Mesenteric fat pad (tissue), 1 donor: ENCODE results near the gene DCAF7. TPM values are rescaled to one million over a fixed set of nuclear protein-coding genes. Genes with fewer than 3 reads are reported as not detected.

Source experiments
- DNase-seq: peaks from one replicate; pipeline ENCODE4 v3.0.0-alpha.2; 2020; ENCODE audit warnings: low spot score
- total RNA-seq: library from RNA; stranded (reverse); fragmentation: NEBNext Ultra II Directional; extraction: Animal tissue kit (Norgen Biotek cat#: 25700); gene quantifications from one replicate; pipeline ENCODE4 v1.2.1, GENCODE V29; 2021
- donor health status: DM: yes; HTN: yes; CAD: no.

Gene DCAF7
- total RNA-seq, 1 donor from 2014 or later, result 49.6 TPM

DNA sequence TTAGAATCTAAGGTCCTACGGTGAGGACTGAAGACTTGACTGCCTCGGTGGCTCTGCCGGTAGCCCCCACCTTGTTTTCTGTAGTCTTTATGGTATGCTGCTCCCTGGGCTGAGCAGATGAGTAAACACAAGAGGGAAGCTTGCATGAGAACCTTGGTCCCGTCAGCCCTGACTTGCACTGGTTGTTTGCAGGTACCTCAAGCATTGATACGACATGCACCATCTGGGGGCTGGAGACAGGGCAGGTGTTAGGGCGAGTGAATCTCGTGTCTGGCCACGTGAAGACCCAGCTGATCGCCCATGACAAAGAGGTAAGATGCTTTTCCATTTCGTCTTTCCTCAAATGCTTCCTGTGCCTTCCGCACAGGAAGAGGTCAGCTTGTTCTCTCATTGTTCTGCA, 29.4 kb downstream of the DCAF7 start:
- DNase-seq, result no peak

- no peak for DNase-seq
These were observed 37.5 kb downstream of the DCAF7 start for GRCh38 chr17:63587770-63588169.

GRCh38 chr17:63588797-63589196, 38.5 kb downstream of the DCAF7 start:
- no peak for DNase-seq

- DNase-seq, result no peak
These were observed 39.4 kb downstream of the DCAF7 start for GRCh38 chr17:63589646-63590045.

- no peak for DNase-seq
These were observed 42.5 kb downstream of the DCAF7 start for GRCh38 chr17:63592797-63593196.

DNA sequence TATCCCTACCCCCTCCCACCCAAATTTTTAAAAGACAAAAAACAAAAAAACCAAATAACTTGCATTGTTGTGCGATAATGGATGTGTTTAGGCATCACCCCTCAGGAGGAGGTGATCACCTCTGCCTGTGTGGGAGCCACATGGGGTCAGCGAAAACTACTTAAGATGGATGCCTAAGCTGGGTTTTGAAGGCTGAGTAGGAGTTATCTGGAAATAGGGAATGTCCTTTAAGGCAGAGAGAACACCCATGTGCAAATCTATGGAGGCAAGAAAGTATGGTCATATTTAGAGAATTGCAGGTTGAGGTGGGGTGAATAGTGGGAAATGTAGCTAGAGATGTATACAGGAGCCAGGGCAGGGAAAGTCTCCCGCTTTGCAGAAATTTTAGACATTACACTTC, 44.9 kb downstream of the DCAF7 start:
- peak; percentile 2 for DNase-seq

- no peak for DNase-seq
These were observed 46.7 kb downstream of the DCAF7 start for GRCh38 chr17:63596856-63597586.

DNA sequence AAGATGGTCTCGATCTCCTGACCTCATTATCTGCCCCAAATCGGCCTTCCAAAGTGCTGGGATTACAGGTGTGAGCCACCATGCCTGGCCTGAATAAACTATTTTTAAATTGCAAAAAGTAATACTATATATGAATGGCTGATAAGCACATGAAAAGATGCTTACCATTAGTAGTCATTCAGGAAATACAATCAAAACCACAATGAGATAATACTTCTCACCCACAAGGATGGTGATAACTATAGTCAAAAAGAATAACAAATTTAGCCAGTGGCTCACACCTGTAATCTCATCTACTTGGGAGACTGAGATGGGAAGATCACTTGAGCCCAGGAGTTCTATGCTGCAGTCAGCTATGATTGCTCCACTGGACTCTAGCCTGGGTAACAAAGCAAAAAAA, 48.0 kb downstream of the DCAF7 start:
- no peak for DNase-seq

GRCh38 chr17:63600569-63601438, 50.5 kb downstream of the DCAF7 start, which contains the start of gene TACO1:
TACO1 (plus strand) TSS chr17:63600895; CDS start chr17:63601084, 189 bp downstream.
- DNase-seq, result peak; percentile 93

GRCh38 chr17:63601439-63602371, 51.4 kb downstream of the DCAF7 start:
- DNase-seq, result no peak

DNA sequence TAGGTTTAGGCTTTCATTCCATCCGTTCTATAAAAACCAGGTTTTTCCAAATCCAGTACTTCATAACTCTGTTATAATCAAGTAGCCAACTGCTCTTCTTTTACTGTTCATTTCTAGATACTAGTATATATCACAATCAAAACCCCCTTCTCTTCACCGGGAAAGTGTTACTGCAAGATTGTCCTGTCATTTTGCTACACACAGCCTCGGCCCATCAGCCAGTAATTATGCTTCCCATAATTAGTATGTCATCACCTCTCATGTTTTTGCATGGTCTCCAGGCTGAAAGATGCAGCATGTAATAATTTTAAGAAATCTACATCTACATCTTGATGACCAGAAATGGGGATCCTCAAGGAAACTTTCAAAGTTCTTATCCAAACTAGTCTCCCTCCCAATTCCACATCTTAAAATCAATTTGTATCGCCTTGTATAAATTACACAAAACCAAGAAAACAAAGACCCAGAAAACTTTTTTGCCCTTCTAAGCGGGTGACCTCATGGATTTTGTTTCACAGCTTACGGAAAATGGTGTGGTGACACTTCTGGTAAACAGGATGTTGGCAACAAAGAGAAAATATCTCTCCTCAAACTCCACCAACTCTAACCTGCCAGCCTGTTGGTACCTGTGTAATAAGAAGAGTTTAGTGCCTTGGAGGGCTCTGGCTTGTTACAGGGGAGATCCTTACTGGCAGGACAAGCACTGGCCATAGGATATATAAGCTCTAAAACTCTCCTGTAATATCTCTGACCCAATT, 59.7 kb downstream of the DCAF7 start:
- DNase-seq, result no peak

- DNase-seq, result no peak
These were observed 60.6 kb downstream of the DCAF7 start for GRCh38 chr17:63610854-63611253.

DNA sequence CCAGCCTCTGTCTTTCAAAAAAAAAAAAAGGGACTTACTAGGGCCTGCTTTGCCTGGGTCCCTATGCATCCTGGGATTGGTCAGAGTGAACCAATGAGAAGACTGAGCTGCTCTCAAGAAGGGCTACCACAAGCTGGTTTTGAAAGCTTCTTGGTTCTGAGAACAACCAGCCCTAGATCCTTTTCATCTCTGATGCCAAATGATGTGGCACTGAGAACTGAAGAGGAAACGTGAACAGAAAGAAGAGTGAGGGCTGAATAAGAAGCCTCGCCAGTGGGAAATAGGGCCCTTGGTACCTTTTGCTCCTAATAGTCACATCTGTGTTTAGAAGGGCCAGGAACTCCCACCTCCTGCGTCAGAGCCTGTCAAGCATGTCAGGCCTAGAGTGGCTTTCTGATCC, 61.1 kb downstream of the DCAF7 start:
- DNase-seq, result no peak

- no peak for DNase-seq
These were observed 63.4 kb downstream of the DCAF7 start for GRCh38 chr17:63613663-63614062.

DNA sequence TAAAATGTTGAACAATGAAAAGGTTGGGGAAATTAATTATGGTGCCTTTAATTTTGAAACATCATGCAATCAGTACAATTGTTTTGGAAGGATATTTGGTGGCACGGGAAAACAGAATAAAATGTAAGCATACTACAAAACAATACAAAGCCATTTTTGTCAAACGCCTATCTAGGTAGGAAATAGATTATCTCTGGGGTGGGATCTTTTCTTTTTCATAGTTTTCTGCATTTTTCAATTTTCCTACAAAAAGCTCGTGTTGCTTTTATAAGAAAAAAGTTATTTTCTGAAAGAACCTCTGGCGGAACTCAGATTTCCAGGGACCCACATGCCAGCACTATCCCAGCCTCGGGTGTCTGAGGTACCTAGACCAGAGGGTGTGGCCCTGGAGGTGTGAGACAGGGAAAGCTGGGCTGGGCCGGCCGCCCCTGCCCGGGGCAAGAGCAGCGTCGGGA, 71.0 kb downstream of the DCAF7 start:
- DNase-seq, result no peak

DNA sequence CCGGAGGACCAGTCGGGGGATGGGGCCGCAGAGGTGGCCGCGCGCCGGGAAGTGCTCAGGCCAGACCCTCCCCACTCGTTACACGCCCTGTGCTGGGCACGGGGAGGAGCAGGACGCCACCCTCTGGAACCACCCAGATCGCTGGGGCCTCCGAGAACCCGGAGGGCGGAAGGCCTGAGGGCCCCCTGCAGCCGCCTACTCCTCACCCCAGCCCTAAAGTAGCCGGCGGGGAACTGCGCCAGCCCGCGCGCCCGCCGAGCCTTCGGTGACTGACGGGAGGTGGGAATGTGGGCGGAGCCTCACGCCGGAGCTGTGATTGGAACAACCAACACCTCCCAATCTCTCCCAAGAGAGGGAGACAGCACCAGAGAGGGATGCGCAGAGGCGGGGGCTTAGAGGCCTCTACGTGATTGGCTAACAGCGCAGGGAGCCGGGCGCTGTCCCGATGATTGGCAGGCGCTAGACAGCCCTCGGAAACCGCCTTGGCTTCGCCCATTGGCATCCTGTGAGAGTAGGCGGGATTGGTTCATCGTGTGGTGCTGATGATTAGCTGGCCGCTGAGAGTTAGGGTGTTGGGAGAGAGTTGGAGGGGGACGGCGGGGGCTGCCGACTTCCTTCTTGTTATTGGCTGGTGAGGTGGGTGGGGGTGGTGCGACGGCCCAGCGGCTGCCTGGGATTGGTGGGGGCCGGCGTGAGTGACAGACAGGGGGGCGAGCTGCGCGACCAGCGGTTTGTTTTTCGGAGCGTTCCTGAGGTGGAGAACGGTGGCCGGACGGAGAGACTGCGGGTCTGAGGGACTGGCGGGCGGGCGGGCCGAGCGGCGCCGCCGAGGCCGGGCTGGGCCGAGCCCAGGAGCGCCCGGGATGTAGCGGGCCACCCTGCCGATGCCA, 71.7 kb downstream of the DCAF7 start, which contains the start of gene MAP3K3:
Gene MAP3K3 (plus strand): TSS at position 734 of the 890 bp plus-strand sequence. CDS start 343 bp downstream, outside the sequence.
- DNase-seq, result peak; percentile 99

- peak; percentile 93 for DNase-seq
These were observed 72.5 kb downstream of the DCAF7 start for GRCh38 chr17:63622574-63623390.

DNA sequence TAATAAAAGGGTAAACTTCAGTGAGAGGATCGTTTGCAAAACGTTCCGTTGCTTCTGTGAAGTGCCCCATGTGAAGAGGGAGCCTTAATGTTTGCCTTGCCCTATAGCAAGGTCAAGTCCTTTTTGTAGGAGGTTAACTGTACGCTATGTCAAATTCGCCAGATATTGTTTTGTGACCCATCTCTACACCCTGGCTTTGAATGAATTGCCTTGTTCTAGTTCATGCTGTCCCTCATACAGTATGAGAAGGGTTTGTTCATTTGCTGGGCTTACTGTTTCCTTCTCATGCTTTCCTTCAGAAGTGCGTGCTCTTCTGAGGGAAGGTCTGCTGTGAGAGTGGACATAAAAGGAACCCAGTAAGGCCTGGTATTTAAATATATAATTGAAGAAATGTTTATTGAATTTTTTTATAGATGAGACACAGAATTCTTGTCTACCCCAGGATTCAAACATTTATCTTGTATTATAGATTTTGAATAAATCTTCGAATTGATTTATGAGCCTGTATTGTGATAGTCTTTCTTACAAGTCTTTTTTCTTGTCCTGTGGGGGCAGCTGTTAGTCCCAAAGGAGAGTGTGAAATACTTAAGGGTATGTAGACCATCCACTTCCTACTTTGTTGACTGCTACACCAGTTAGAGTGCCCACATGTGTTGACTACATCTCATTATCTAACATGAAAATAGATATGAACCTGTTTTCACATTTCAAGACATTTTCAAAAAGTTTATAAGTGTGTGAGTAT, 73.7 kb downstream of the DCAF7 start:
- DNase-seq, result no peak
